Nephron (organoid): Measurements from ENCODE around the gene TMBIM4.

Experiments
- H3K27ac Mint-ChIP-seq, 3 experiments: 2 replicates each; pipeline ENCODE4 v1.8.0; 2020; ENCODE audit warnings: mixed read lengths in 3 of 3, mild to moderate bottlenecking in 2 of 3, moderate library complexity in 1 of 3
- H3K27me3 Mint-ChIP-seq: 2 replicates; pipeline ENCODE4 v1.8.0; 2021; ENCODE audit warnings: low read depth, mild to moderate bottlenecking, moderate library complexity, mixed read lengths
- H3K36me3 Mint-ChIP-seq: 2 replicates; pipeline ENCODE4 v1.8.0; 2020; ENCODE audit warnings: low read depth, mixed read lengths
- H3K4me1 Mint-ChIP-seq: 2 replicates; pipeline ENCODE4 v1.8.0; 2020; ENCODE audit warnings: mixed read lengths
- H3K4me3 Mint-ChIP-seq, 3 experiments: 2 replicates each; pipeline ENCODE4 v1.8.0; 2020; ENCODE audit warnings: mild to moderate bottlenecking in 3 of 3, mixed read lengths in 3 of 3, moderate library complexity in 2 of 3
- H3K9me3 Mint-ChIP-seq: 2 replicates; pipeline ENCODE4 v1.8.0; 2020; ENCODE audit warnings: mixed read lengths
- CTCF ChIP-seq, 3 experiments: fragments of 200-600 bp; sonication (generic); IDR thresholded peaks; one replicate each; pipeline ENCODE4 v1.5.0; 2021; ENCODE audit warnings: antibody characterized with exemption in 3 of 3; ENCODE audit not compliant: unreplicated experiment in 3 of 3

TMBIM4 gene

DNA sequence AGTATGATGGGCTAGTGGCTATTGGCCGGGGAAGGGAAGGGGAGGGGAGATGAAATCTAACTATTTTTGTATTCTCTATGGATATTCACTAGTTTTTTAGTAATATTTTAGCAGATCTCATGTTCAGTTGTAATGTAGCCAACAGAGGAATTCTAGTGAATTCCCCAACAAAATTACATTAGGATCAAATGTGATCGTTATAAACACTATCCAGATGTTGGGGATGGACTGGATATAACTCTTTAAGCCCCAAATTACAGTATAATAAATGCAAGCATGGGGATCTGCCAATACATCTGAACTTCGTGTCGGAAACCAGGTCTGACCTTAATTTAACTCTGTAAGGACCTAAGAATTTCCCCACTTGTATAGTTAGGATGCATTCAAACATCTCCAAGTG, 60.7 kb downstream of the TMBIM4 start:
- no peaks in the 10 kb centered on the region for H3K36me3 Mint-ChIP-seq
- H3K4me3 Mint-ChIP-seq = no peak overlapping the region
- no peak for TF ChIP-seq CTCF (IDR thresholded peaks at IDR 0.05; ENCODE audit: unreplicated experiment in 3 of 3)
- peak overlapping the region in 1 of 3 experiments; percentile 32 for H3K27ac Mint-ChIP-seq
- H3K4me1 Mint-ChIP-seq = peaks cover 12% of the 10 kb centered on the region
- H3K27me3 Mint-ChIP-seq = no peaks in the 10 kb centered on the region
- no peaks in the 10 kb centered on the region for H3K9me3 Mint-ChIP-seq

DNA sequence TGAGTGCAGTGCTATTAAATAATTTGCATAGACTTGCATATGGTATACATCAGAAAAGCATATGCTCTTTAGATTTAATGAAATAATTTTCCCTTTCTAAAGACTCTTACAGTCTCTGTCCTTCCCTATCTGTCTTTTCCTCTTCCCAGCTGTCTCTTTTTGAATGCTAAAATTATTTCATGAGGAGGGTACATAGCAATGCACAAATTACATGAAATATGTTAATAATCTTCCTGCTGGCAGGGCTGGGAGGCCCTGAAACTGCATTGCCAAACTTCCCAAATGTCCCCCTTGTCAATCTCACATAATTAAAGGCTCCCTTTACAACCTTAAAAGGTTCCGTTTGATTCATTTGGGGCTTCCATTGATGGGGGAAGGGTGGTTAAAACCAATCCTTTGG, 61.4 kb downstream of the TMBIM4 start:
- no peak for TF ChIP-seq CTCF (IDR thresholded peaks at IDR 0.05; ENCODE audit: unreplicated experiment in 3 of 3)
- Mint-ChIP-seq H3K4me3 (no peak overlapping the region), H3K27me3 (no peaks in the 10 kb centered on the region), H3K9me3 (no peaks in the 10 kb centered on the region), H3K36me3 (no peaks in the 10 kb centered on the region), H3K4me1 (peaks cover 12% of the 10 kb centered on the region), H3K27ac (peak overlapping the region in 1 of 3 experiments; percentile 32)

GRCh38 chr12:66107451-66107915, 62.3 kb downstream of the TMBIM4 start:
- TF ChIP-seq CTCF (IDR thresholded peaks at IDR 0.05; ENCODE audit: unreplicated experiment in 3 of 3) = peak; percentile 77 to 83 (median 78)
- peaks cover 2% of the 10 kb centered on the region for H3K36me3 Mint-ChIP-seq
- peak overlapping the region; percentile 4 to 72 (median 66) for H3K27ac Mint-ChIP-seq
- no peak overlapping the region for H3K4me3 Mint-ChIP-seq
- H3K9me3 Mint-ChIP-seq = no peaks in the 10 kb centered on the region
- H3K27me3 Mint-ChIP-seq = no peaks in the 10 kb centered on the region
- peaks cover 12% of the 10 kb centered on the region for H3K4me1 Mint-ChIP-seq

DNA sequence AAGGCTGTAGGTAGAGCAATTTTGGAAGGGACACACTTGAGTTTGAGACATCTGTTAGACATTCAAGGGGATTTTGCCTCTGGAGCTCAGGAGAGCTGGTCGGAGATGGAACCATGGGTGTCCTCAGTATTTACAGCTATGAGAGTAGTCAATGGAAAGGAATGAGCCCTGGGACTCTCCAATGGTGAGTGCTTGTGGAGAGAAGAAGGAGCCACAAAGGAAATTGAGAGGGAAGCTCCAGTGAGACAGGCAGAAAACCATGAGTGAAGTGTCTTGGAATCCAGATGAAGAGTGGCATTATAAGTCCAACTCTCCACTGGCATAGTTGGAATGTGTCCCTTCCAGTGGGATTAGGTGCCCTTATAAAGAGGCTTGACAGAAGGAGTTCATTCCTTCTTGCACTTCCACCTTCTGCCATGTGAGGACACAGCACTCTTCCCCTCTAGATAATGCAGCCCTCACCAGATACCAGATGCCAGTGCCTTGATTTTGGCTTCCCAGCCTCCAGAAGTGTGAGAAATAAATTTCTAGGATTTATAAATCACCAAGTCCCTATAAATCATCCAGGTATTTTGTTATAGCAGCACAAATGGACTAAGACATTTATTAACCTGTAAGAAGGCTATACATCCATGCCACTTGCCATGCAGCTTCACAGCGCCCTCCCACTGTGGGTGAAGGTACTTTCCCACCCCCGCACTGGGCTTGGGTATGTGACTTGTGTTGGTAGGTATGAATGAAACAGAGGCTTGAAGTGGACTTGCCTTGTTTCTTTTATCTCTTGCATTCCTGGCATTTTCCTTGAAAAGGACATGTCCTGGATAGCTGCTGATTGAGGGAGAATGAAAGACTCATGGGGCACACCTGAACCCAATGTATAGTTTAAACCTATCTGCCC, 66.5 kb downstream of the TMBIM4 start:
- no peak for TF ChIP-seq CTCF (IDR thresholded peaks at IDR 0.05; ENCODE audit: unreplicated experiment in 3 of 3)
- no peaks in the 10 kb centered on the region for H3K27me3 Mint-ChIP-seq
- peaks cover 11% of the 10 kb centered on the region for H3K36me3 Mint-ChIP-seq
- H3K9me3 Mint-ChIP-seq = peaks cover 14% of the 10 kb centered on the region
- no peak overlapping the region for H3K27ac Mint-ChIP-seq
- no peak overlapping the region for H3K4me3 Mint-ChIP-seq
- peaks cover 6% of the 10 kb centered on the region for H3K4me1 Mint-ChIP-seq

GRCh38 chr12:66092559-66093269, 77.1 kb downstream of the TMBIM4 start:
- H3K27ac Mint-ChIP-seq = peak overlapping the region; percentile 10 to 65 (median 47)
- peaks cover 8% of the 10 kb centered on the region for H3K4me1 Mint-ChIP-seq
- H3K4me3 Mint-ChIP-seq = no peak overlapping the region
- H3K9me3 Mint-ChIP-seq = no peaks in the 10 kb centered on the region
- H3K27me3 Mint-ChIP-seq = no peaks in the 10 kb centered on the region
- TF ChIP-seq CTCF (IDR thresholded peaks at IDR 0.05; ENCODE audit: unreplicated experiment in 3 of 3) = no peak
- no peaks in the 10 kb centered on the region for H3K36me3 Mint-ChIP-seq
